SIG-M5 treated with dmso at 0.1 percent for 504 hours (cell line): ENCODE results near the gene WRAP73.
A peak's percentile ranks its signal among the peaks of the same experiment; 100 is the strongest.

Experiments used
- DNase-seq: peaks from one replicate; lab custom pipeline; 2025; ENCODE audit not compliant: unreplicated experiment; lab: John Stamatoyannopoulos, UW

The WRAP73 gene

GRCh38 chr1:3669421-3669821 is 19.5 kb upstream of the WRAP73 start:
- DNase-seq, result no peak

- DNase-seq, result peak; percentile 65
Measured at GRCh38 chr1:3668585-3669300, 18.8 kb upstream of the WRAP73 start.

- no peak for DNase-seq
Measured at GRCh38 chr1:3668148-3668547, 18.2 kb upstream of the WRAP73 start.

GRCh38 chr1:3664700-3665375 is 14.9 kb upstream of the WRAP73 start:
- no peak for DNase-seq

GRCh38 chr1:3663999-3664699 is 14.2 kb upstream of the WRAP73 start:
- DNase-seq, result no peak

GRCh38 chr1:3662080-3662671 is 12.3 kb upstream of the WRAP73 start:
- DNase-seq, result no peak

- DNase-seq, result no peak
Measured at GRCh38 chr1:3661631-3662030, 11.7 kb upstream of the WRAP73 start.

GRCh38 chr1:3660704-3661103 is 10.8 kb upstream of the WRAP73 start:
- DNase-seq, result no peak

- DNase-seq, result no peak
Measured at GRCh38 chr1:3659093-3659492, 9.2 kb upstream of the WRAP73 start.

GRCh38 chr1:3658231-3658615 is 8.3 kb upstream of the WRAP73 start:
- DNase-seq, result no peak

GRCh38 chr1:3657578-3658230 is 7.8 kb upstream of the WRAP73 start:
- DNase-seq, result no peak

- DNase-seq, result no peak
Measured at GRCh38 chr1:3657096-3657475, 7.2 kb upstream of the WRAP73 start.

GRCh38 chr1:3656450-3657095 is 6.7 kb upstream of the WRAP73 start:
- DNase-seq, result no peak

- no peak for DNase-seq
Measured at GRCh38 chr1:3654549-3655281, 4.8 kb upstream of the WRAP73 start.

GRCh38 chr1:3653286-3653618 is 3.3 kb upstream of the WRAP73 start:
- DNase-seq, result no peak

- no peak for DNase-seq
Measured at GRCh38 chr1:3652548-3653285, 2.8 kb upstream of the WRAP73 start.

GRCh38 chr1:3651930-3652547 is 2.1 kb upstream of the WRAP73 start, which contains the start of gene TP73:
TSS of gene TP73 (plus strand) at chr1:3652516. CDS start at chr1:3682366, 29,850 bp downstream.
- no peak for DNase-seq

GRCh38 chr1:3651026-3651929 is 1.4 kb upstream of the WRAP73 start:
- DNase-seq, result no peak
